PC-3 (cell line): Measurements from ENCODE around the gene WDR91. TPM values are rescaled to one million over a fixed set of nuclear protein-coding genes. Genes with fewer than 3 reads are reported as not detected.

Source experiments
- ATAC-seq: fragments of 200-7000 bp; cut with Tn5 transposase; 2 replicates; pipeline ENCODE4 v1.9.1; 2020; ENCODE audit warnings: mild to moderate bottlenecking, moderate library complexity
- BruUV-seq: library from RNA; stranded (reverse); fragments of 400-500 nt; replicated peaks from 2 replicates; lab custom pipeline; 2021; lab: Mats Ljungman, UMichigan
- CTCF ChIA-PET: fragments of 300-600 bp; sonication (Branson Sonifier 250); formaldehyde crosslinking; loops from one replicate; lab custom pipeline; 2022; ENCODE audit warnings: antibody characterized with exemption; lab: Charles Lee
- POLR2A ChIA-PET: fragments of 300-600 bp; sonication (Branson Sonifier 250); formaldehyde crosslinking; loops from one replicate; lab custom pipeline; 2022; ENCODE audit warnings: antibody characterized with exemption; ENCODE audit not compliant: unreplicated experiment; lab: Charles Lee
- DNase-seq: peaks from one replicate; pipeline ENCODE4 v3.0.0-alpha.2; 2015
- H2AFZ ChIP-seq: fragments of 300-600 bp; sonication (generic); 2 replicates; pipeline ENCODE4 v1.6.0; 2016; ENCODE audit warnings: antibody characterized with exemption, low read length
- H3F3A ChIP-seq: fragments of 300-600 bp; sonication (generic); one replicate; pipeline ENCODE4 v1.6.0; 2017; ENCODE audit warnings: antibody characterized with exemption, low read length, control low read depth, mild to moderate bottlenecking; ENCODE audit not compliant: unreplicated experiment
- H3K27ac ChIP-seq: fragments of 300-600 bp; sonication (generic); 2 replicates; pipeline ENCODE4 v1.5.1; 2016; ENCODE audit warnings: mild to moderate bottlenecking, low read length
- H3K27me3 ChIP-seq: fragments of 300-600 bp; sonication (generic); 2 replicates; pipeline ENCODE4 v1.6.1; 2016; ENCODE audit warnings: low read length, mixed read lengths
- H3K36me3 ChIP-seq: fragments of 300-600 bp; sonication (generic); 2 replicates; pipeline ENCODE4 v1.6.1; 2016; ENCODE audit warnings: low read depth, mixed run types, low read length, mixed read lengths
- H3K4me1 ChIP-seq: fragments of 300-600 bp; sonication (generic); 2 replicates; pipeline ENCODE4 v1.5.1; 2016; ENCODE audit warnings: low read length; ENCODE audit not compliant: insufficient read depth
- H3K4me2 ChIP-seq: fragments of 300-600 bp; sonication (generic); 2 replicates; pipeline ENCODE4 v1.6.0; 2016; ENCODE audit warnings: low read length
- H3K4me3 ChIP-seq: fragments of 300-600 bp; sonication (generic); 2 replicates; pipeline ENCODE4 v1.5.1; 2016; ENCODE audit warnings: mild to moderate bottlenecking, low read length, mixed read lengths
- H3K79me2 ChIP-seq: fragments of 300-600 bp; sonication (generic); 2 replicates; pipeline ENCODE4 v1.6.1; 2017; ENCODE audit warnings: low read length, mixed read lengths
- H3K9ac ChIP-seq: fragments of 300-600 bp; sonication (generic); 2 replicates; pipeline ENCODE4 v1.6.0; 2016; ENCODE audit warnings: mild to moderate bottlenecking, low read length
- H3K9me2 ChIP-seq: fragments of 300-600 bp; sonication (generic); replicated peaks from 2 replicates; pipeline ENCODE4 v1.6.1; 2016; ENCODE audit warnings: mixed run types, low read length, mixed read lengths
- H3K9me3 ChIP-seq: fragments of 300-600 bp; sonication (generic); 2 replicates; pipeline ENCODE4 v1.6.1; 2016; ENCODE audit warnings: low read length, mixed read lengths
- H4K20me1 ChIP-seq: fragments of 300-600 bp; sonication (generic); 2 replicates; pipeline ENCODE4 v1.6.1; 2016; ENCODE audit warnings: low read length, mixed read lengths
- EZH2 ChIP-seq: fragments of 300-600 bp; sonication (generic); IDR thresholded peaks from one replicate; pipeline ENCODE4 v1.6.1; 2017; ENCODE audit warnings: antibody characterized with exemption, mild to moderate bottlenecking, low read length; ENCODE audit not compliant: unreplicated experiment
- EZH2phosphoT487 ChIP-seq: fragments of 300-600 bp; sonication (generic); IDR thresholded peaks from 2 replicates; pipeline ENCODE4 v1.6.1; 2018; ENCODE audit warnings: mild to moderate bottlenecking, antibody characterized with exemption, low read length, borderline replicate concordance
- intact Hi-C: fragments of 100-400 bp; cut with micrococcal nuclease; formaldehyde crosslinking; loops from 2 replicates; pipeline ENCODE4 v1.9.0; 2023
- total RNA-seq: library from RNA; depleted of rRNA; stranded (reverse); fragments of >200 nt; gene quantifications from 2 replicates; pipeline ENCODE4 v1.2.3, GENCODE V29; 2014
- TF ChIP-seq, protein P1 (sequence below): fragments of 300-600 bp; sonication (generic); conservative IDR thresholded peaks from 2 replicates; pipeline ENCODE4 v1.5.1; 2017; ENCODE audit warnings: antibody characterized with exemption, low read depth, mild to moderate bottlenecking, low read length

The WDR91 gene
- total RNA-seq, 1 experiment from 2014 or later = 12.3 TPM

DNA sequence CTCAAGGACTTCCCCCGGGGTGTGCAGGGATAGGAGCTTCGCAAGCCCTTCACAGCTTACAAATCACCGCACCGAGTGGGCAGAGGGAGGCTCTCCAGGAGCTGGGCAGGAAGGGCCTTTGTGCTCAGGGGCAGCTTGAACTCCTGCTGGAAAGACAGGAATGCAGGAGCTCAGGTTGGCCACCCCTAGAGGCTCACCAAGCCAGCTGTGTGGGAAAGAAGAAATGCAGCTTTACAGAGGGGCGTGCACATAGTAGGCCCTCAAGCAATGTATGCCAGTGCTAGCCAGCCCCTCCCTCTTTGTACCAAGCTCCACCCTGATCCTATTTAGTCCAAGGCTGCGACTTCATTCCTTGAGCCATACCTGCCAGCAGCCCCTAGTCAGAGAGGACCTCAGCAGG lies 48.4 kb upstream of the WDR91 start:
- Histone ChIP-seq H3K4me3 (no peak overlapping the region), H3K27ac (no peak overlapping the region), H3K79me2 (no peaks in the 10 kb centered on the region), H3K36me3 (no peaks in the 10 kb centered on the region), H3K9ac (no peak overlapping the region), H2AFZ (no peak overlapping the region), H4K20me1 (no peaks in the 10 kb centered on the region), H3K9me2 (no peaks in the 10 kb centered on the region), H3F3A (no peaks in the 10 kb centered on the region), H3K27me3 (no peaks in the 10 kb centered on the region), H3K9me3 (no peaks in the 10 kb centered on the region), H3K4me2 (no peak overlapping the region), H3K4me1 (peaks cover 7% of the 10 kb centered on the region)
- intact Hi-C loops = no loop called here
- DNase-seq (no peak), ATAC-seq (no peak)
- POLR2A ChIA-PET = no interaction called here
- TF ChIP-seq EZH2 (no peak), EZH2phosphoT487 (no peak)
- no TSS peak for BruUV-seq
- CTCF ChIA-PET = no interaction called here

DNA sequence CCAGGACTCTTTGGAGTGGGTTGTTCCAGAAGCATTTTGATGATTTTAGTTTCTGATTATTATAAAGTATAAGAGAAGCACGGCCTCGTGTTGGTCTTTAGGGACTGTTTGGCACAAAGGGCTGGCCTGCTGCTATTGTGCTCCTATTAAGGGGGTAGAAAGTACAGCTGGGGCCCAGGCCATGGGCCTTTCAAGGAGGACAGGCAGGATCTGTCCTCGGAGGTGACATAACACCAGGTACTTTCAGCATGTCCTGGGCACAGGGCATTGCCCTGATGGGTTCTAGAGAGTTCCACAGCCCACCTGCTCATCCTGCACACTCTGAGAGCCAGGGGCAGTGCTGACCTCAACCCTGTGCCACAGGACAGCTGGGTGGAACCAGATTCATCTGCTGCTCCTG lies 47.3 kb upstream of the WDR91 start:
- no peak overlapping the region for H3K4me3 ChIP-seq
- H3K79me2 ChIP-seq = no peaks in the 10 kb centered on the region
- H2AFZ ChIP-seq = no peak overlapping the region
- H3K27me3 ChIP-seq = no peaks in the 10 kb centered on the region
- H3K36me3 ChIP-seq = no peaks in the 10 kb centered on the region
- DNase-seq = no peak
- H3K9ac ChIP-seq = no peak overlapping the region
- intact Hi-C loops = no loop called here
- no peaks in the 10 kb centered on the region for H4K20me1 ChIP-seq
- H3K9me2 ChIP-seq = no peaks in the 10 kb centered on the region
- ChIA-PET CTCF (no interaction called here), POLR2A (no interaction called here)
- no TSS peak for BruUV-seq
- no peaks in the 10 kb centered on the region for H3K9me3 ChIP-seq
- no peak for ATAC-seq
- TF ChIP-seq, protein P1, sequence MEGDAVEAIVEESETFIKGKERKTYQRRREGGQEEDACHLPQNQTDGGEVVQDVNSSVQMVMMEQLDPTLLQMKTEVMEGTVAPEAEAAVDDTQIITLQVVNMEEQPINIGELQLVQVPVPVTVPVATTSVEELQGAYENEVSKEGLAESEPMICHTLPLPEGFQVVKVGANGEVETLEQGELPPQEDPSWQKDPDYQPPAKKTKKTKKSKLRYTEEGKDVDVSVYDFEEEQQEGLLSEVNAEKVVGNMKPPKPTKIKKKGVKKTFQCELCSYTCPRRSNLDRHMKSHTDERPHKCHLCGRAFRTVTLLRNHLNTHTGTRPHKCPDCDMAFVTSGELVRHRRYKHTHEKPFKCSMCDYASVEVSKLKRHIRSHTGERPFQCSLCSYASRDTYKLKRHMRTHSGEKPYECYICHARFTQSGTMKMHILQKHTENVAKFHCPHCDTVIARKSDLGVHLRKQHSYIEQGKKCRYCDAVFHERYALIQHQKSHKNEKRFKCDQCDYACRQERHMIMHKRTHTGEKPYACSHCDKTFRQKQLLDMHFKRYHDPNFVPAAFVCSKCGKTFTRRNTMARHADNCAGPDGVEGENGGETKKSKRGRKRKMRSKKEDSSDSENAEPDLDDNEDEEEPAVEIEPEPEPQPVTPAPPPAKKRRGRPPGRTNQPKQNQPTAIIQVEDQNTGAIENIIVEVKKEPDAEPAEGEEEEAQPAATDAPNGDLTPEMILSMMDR = no peak
- TF ChIP-seq EZH2 (no peak), EZH2phosphoT487 (no peak)
- no peak overlapping the region for H3K27ac ChIP-seq
- H3F3A ChIP-seq = no peaks in the 10 kb centered on the region
- H3K4me1 ChIP-seq = peaks cover 18% of the 10 kb centered on the region
- H3K4me2 ChIP-seq = no peak overlapping the region

DNA sequence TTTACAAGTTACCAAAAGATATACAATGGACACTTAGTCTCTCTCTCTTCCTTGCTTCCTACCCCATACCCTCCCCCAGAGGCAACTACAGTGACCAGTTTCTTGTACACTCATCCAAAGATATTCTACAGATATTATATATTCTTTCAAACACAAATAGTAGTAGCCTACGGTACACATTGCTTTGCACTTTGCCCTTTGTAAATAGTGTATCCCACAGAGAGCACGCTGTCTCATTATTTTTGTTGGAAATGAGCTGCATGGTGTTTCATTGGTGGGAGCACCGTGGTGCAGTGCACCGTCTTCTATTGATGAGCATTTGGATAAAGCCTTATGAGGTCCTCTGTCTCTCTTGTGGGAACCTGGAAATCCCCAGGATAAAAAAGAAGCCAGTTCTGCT lies 46.5 kb upstream of the WDR91 start:
- H3K79me2 ChIP-seq = no peaks in the 10 kb centered on the region
- H4K20me1 ChIP-seq = no peaks in the 10 kb centered on the region
- ATAC-seq (no peak), DNase-seq (no peak)
- H3K4me2 ChIP-seq = no peak overlapping the region
- no peak for TF ChIP-seq EZH2phosphoT487
- TF ChIP-seq, protein P1 = no peak
- no peak for TF ChIP-seq EZH2
- H3F3A ChIP-seq = no peaks in the 10 kb centered on the region
- H3K4me3 ChIP-seq = no peak overlapping the region
- no TSS peak for BruUV-seq
- H3K9ac ChIP-seq = no peak overlapping the region
- H2AFZ ChIP-seq = no peak overlapping the region
- no peak overlapping the region for H3K27ac ChIP-seq
- intact Hi-C loops = no loop called here
- CTCF ChIA-PET = no interaction called here
- no peaks in the 10 kb centered on the region for H3K27me3 ChIP-seq
- H3K4me1 ChIP-seq = peaks cover 22% of the 10 kb centered on the region
- H3K9me3 ChIP-seq = no peaks in the 10 kb centered on the region
- POLR2A ChIA-PET = no interaction called here
- H3K9me2 ChIP-seq = no peaks in the 10 kb centered on the region
- H3K36me3 ChIP-seq = no peaks in the 10 kb centered on the region
